HUES48 (cell line): ENCODE results near the gene DCTN3.

Experiments
- H3K27ac ChIP-seq: one replicate; pipeline ENCODE4 v1.7.0; 2013; ENCODE audit warnings: low read depth, low read length, inconsistent platforms
- H3K27me3 ChIP-seq: 2 replicates; pipeline ENCODE4 v1.6.1; 2013; ENCODE audit warnings: mild to moderate bottlenecking, low read length; ENCODE audit not compliant: control insufficient read depth, insufficient read depth
- H3K36me3 ChIP-seq: 2 replicates; pipeline ENCODE4 v1.6.1; 2013; ENCODE audit warnings: low read length; ENCODE audit not compliant: control insufficient read depth, insufficient read depth
- H3K4me1 ChIP-seq: 2 replicates; pipeline ENCODE4 v1.6.1; 2013; ENCODE audit warnings: mild to moderate bottlenecking, low read length; ENCODE audit not compliant: control insufficient read depth, insufficient read depth
- H3K4me3 ChIP-seq: 2 replicates; pipeline ENCODE4 v1.5.1; 2013; ENCODE audit warnings: mild to moderate bottlenecking, low read depth, low read length
- H3K9ac ChIP-seq: 2 replicates; pipeline ENCODE4 v1.6.1; 2013; ENCODE audit warnings: mild to moderate bottlenecking, low read depth, low read length, moderate library complexity
- H3K9me3 ChIP-seq: 2 replicates; pipeline ENCODE4 v1.6.1; 2013; ENCODE audit warnings: low read length; ENCODE audit not compliant: control insufficient read depth, insufficient read depth

The DCTN3 gene

DNA sequence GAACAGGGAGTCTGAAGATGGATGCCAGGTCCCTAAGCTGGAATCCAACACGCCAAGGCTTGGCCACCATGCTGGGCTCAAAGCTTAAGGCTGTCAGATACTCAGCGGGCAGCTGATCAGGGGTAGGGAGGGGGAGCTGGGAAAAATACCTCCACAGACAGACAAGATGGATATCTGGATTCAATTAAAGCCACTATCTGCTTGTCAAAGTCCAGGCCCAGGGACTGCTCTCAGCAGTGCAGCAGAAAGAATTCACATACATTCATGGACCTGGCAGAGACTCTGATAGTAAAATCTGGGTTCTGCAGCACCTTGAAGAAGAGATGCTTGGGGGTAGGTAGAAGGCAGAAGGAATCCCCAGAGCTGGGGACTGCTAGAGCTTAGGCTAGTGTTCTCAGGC, 5.2 kb downstream of the DCTN3 start:
- Histone ChIP-seq H3K9ac (no peak overlapping the region), H3K27ac (no peak overlapping the region), H3K4me3 (no peak overlapping the region), H3K36me3 (0 out of 2 replicates have a peak, but pooled peaks cover 4% of the 10 kb centered on the region), H3K27me3 (no peaks in the 10 kb centered on the region; the same call in none of the 2 replicates), H3K4me1 (peaks cover 8% of the 10 kb centered on the region; the same call in 1 of the 2 replicates), H3K9me3 (no peaks in the 10 kb centered on the region)

GRCh38 chr9:34612788-34613390, 7.4 kb downstream of the DCTN3 start:
- Histone ChIP-seq H3K27ac (no peak overlapping the region), H3K36me3 (0 out of 2 replicates have a peak, but pooled peaks cover 4% of the 10 kb centered on the region)

DNA sequence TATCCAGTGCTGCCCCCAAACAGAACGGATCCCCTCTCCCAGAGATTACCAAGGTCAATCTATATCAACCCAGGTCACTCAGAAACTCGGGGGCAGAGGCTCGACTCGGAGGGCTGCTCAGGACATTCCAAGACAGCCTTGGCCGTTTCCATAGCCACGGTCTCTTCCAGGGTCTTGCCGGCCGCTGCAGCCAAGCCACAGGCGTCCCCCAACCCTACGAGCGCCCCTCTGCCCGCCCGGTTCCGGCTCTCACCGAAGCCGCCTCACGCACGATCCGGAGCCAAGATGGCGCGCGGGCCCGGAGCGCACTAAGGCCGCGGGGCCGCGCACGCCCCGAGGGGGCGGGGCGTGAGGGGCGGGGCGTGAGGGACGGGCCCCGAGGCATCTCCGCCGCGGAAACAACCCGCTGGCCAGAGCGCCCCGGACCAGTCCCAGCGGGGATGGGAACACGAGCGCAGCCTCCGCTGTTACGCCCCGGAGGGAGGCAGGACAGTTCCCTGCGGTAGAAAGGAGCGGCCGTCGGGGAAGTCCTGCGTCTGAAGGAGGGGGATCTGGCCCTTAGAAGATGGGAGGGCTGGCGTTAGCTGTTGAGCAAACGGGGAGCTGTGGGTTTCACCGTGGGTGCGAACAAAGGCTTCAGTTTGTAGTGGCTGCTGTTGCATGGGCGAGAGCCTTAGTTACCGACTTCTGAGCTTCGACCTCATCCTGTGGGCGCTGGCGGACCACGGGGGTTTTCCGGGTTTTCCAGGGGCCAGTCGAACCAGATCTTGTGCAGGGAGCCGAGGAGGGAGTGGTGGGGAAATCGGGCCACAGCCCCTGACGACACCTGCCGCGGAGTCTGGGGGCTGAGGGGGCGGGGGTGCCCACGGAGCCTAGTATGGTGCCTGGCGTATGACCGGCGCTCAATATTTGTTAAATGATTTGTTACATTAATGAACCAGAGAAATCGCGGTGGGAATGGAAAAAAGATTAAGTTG, 8.2 kb downstream of the DCTN3 start, which contains the start of gene RPP25L:
Gene RPP25L (minus strand): TSS at position 287 of the 977 bp plus-strand sequence. CDS start 801 bp downstream, outside the sequence.
- Histone ChIP-seq H3K27me3 (no peaks in the 10 kb centered on the region; the same call in none of the 2 replicates), H3K4me1 (peaks cover 8% of the 10 kb centered on the region; the same call in 1 of the 2 replicates), H3K36me3 (no peaks in the 10 kb centered on the region), H3K9me3 (no peaks in the 10 kb centered on the region), H3K9ac (peak within 1 kb of the TSS; percentile 84), H3K4me3 (peak within 1 kb of the TSS; percentile 94), H3K27ac (peak within 1 kb of the TSS; percentile 73)

More at GRCh38 chr9:34612788-34613390, 7.4 kb downstream of the DCTN3 start:
- Histone ChIP-seq H3K9ac (no peak overlapping the region), H3K27me3 (no peaks in the 10 kb centered on the region; the same call in none of the 2 replicates), H3K4me3 (peak overlapping the region; percentile 94), H3K4me1 (peaks cover 8% of the 10 kb centered on the region; the same call in 1 of the 2 replicates), H3K9me3 (no peaks in the 10 kb centered on the region)

DNA sequence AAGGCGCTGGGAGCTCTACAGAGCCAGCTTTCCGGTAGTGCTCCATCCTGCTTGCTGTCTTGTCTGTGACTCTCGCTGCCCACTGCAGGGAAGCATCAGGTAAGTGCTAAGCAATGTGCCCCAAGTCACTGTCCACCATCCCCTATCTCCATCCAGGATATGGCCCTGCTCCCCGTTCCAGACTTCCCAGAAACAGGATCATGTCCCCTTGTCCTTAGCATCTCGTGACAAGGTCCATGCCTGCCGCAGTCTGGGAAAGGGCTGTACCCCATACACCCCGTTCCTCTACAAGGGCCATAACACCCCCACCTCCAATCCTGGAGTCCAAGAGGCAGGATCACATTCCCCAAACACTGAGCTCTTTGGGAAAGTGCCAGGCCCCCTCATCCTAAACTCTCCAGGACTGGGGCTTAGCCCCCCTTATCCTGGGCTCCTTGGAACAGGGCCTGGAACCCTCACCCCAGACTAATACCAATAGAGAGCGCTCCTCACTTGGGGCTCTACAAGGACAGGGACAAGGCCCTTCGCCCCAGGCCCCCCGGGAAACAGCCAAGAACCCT, 9.0 kb downstream of the DCTN3 start:
- Histone ChIP-seq H3K4me3 (peak overlapping the region; percentile 94), H3K4me1 (peaks cover 8% of the 10 kb centered on the region; the same call in 1 of the 2 replicates), H3K9ac (peak overlapping the region; percentile 84), H3K27ac (peak overlapping the region; percentile 73), H3K27me3 (no peaks in the 10 kb centered on the region; the same call in none of the 2 replicates), H3K9me3 (no peaks in the 10 kb centered on the region), H3K36me3 (no peaks in the 10 kb centered on the region)

DNA sequence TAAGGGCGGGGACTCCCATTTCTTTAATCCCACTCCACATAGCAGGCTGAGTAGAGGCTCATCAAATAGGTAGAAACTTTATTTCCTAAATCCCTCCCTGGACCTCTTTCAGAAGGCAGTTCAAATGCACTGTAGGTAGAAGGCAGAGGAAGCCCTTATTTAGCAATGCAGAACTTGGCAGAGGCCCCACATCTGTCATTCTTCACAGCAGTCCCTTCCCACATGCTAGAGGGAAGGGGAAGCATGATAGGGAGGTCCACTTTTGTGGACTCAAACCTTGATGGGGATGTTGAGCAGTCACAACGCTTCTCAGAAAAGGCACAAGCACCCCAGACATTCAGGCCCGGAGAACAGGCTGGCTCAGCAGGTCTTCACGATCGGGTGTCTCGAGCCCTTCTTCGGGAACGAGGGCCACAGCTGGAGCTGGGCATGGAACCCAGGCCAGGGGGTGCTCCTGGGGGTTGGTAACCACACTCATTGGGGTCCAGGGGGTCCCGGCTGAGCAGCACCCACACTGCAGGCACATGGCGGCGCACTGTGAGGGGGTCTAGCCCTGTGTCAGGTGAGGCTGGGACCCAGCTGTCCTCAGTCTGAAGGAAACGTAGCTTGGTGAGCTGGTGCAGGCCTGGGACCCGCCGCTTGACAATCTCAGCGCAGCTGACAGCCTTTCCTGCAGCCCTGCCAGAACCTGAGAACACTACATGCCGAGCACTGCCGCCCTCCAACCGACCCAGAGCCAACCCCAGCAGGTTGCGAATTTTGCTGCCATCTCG, 9.7 kb downstream of the DCTN3 start:
- Histone ChIP-seq H3K27me3 (peaks cover 2% of the 10 kb centered on the region), H3K4me3 (peak overlapping the region; percentile 94), H3K27ac (no peak overlapping the region), H3K4me1 (peaks cover 8% of the 10 kb centered on the region; the same call in 1 of the 2 replicates), H3K36me3 (no peaks in the 10 kb centered on the region), H3K9me3 (no peaks in the 10 kb centered on the region), H3K9ac (no peak overlapping the region)

GRCh38 chr9:34607331-34607730, 13.0 kb downstream of the DCTN3 start:
- H3K36me3 ChIP-seq = no peaks in the 10 kb centered on the region

GRCh38 chr9:34606905-34607304, 13.4 kb downstream of the DCTN3 start:
- H3K4me3 ChIP-seq = no peak overlapping the region
- no peak overlapping the region for H3K27ac ChIP-seq
- H3K9ac ChIP-seq = no peak overlapping the region
- no peaks in the 10 kb centered on the region for H3K36me3 ChIP-seq
- peaks cover 4% of the 10 kb centered on the region; the same call in 1 of the 2 replicates for H3K27me3 ChIP-seq
- H3K4me1 ChIP-seq = peaks cover 11% of the 10 kb centered on the region; the same call in 1 of the 2 replicates
- no peaks in the 10 kb centered on the region for H3K9me3 ChIP-seq

More at GRCh38 chr9:34607331-34607730, 13.0 kb downstream of the DCTN3 start:
- no peak overlapping the region for H3K4me3 ChIP-seq
- no peak overlapping the region for H3K9ac ChIP-seq
- peaks cover 4% of the 10 kb centered on the region; the same call in 1 of the 2 replicates for H3K27me3 ChIP-seq
- H3K9me3 ChIP-seq = no peaks in the 10 kb centered on the region
- H3K4me1 ChIP-seq = peaks cover 8% of the 10 kb centered on the region; the same call in 1 of the 2 replicates
- H3K27ac ChIP-seq = no peak overlapping the region

DNA sequence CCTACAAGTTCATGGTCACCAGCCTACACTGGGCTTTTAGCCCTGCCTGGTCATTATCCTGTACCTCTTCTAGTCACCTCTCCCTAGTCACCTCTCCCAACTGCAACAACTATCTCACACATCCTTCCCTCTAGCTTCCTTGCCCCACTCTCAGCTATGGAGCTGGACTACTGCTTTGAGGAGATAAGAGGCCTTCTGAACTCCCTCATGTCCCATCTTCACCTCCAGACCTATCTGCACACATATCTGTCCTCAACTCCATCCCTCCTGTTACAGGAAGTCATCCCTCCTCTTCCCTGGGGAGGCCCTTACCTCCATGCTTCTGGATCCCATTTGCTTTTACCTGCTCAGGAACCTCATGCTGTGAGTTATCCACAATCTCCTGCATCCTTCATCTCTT, 14.1 kb downstream of the DCTN3 start:
- Histone ChIP-seq H3K27me3 (peaks cover 4% of the 10 kb centered on the region; the same call in 1 of the 2 replicates), H3K9ac (no peak overlapping the region), H3K36me3 (no peaks in the 10 kb centered on the region), H3K4me1 (peaks cover 11% of the 10 kb centered on the region; the same call in 1 of the 2 replicates), H3K27ac (no peak overlapping the region), H3K9me3 (no peaks in the 10 kb centered on the region), H3K4me3 (no peak overlapping the region)

DNA sequence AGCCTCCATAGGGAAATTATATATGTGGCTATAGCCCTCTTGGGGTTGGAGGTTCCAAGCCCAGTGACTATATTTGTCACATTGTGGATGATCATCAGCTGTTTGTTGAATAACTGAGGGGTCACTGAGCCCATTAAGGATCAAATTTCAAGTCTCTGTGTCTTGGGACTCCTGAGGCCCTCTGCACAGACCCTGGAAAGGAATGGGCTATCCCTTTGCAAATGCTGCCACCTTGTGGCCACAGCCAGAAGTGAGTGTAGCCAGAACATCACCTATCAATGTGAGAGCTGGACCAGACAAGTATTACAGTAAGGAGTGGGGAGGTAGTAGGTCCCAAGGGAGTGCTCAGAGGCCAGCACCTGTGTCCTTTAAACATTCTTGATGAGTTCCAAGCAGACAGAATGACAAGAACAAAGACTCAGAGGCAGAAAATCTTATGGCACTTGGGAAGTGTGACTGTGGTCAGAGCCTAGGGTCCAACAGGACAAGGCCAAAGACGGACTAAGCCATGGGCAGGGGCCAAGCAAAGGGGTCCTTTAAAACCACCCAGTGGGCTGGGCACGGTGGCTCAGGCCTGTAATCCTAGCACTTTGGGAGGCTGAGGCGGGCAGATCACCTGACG, 16.6 kb downstream of the DCTN3 start:
- H3K27me3 ChIP-seq = peaks cover 4% of the 10 kb centered on the region; the same call in 1 of the 2 replicates
- no peaks in the 10 kb centered on the region for H3K36me3 ChIP-seq

More for the DNA sequence above, 16.6 kb downstream of the DCTN3 start:
- Histone ChIP-seq H3K4me3 (no peak overlapping the region), H3K9me3 (no peaks in the 10 kb centered on the region), H3K4me1 (peaks cover 9% of the 10 kb centered on the region; the same call in 1 of the 2 replicates), H3K27ac (no peak overlapping the region), H3K9ac (no peak overlapping the region)
